GM13976 (cell line): ENCODE results near the gene FBXL15.

Experiments
- DNase-seq: peaks from one replicate; pipeline ENCODE4 v3.0.0; 2012; ENCODE audit warnings: low spot score
- in situ Hi-C: fragments of 300-500 bp; cut with MboI; formaldehyde crosslinking; loops from one replicate; pipeline ENCODE4 v1.12.0; 2022; ENCODE audit warnings: low sequenced_read_pairs, mixed read lengths, inconsistent platforms; ENCODE audit not compliant: unreplicated experiment
- TF ChIP-seq, protein P1 (sequence below): IDR thresholded peaks from 2 replicates; pipeline ENCODE4 v1.5.1; 2012; ENCODE audit warnings: borderline replicate concordance, mild to moderate bottlenecking; ENCODE audit not compliant: insufficient read depth; ENCODE audit errors: extremely low read depth, missing control alignments, control extremely low read depth

FBXL15 gene

GRCh38 chr10:102382871-102383270 lies 37.8 kb upstream of the FBXL15 start:
- no peak for DNase-seq
- in situ Hi-C loops = no loop called here
- TF ChIP-seq, protein P1, sequence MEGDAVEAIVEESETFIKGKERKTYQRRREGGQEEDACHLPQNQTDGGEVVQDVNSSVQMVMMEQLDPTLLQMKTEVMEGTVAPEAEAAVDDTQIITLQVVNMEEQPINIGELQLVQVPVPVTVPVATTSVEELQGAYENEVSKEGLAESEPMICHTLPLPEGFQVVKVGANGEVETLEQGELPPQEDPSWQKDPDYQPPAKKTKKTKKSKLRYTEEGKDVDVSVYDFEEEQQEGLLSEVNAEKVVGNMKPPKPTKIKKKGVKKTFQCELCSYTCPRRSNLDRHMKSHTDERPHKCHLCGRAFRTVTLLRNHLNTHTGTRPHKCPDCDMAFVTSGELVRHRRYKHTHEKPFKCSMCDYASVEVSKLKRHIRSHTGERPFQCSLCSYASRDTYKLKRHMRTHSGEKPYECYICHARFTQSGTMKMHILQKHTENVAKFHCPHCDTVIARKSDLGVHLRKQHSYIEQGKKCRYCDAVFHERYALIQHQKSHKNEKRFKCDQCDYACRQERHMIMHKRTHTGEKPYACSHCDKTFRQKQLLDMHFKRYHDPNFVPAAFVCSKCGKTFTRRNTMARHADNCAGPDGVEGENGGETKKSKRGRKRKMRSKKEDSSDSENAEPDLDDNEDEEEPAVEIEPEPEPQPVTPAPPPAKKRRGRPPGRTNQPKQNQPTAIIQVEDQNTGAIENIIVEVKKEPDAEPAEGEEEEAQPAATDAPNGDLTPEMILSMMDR = no peak

GRCh38 chr10:102384053-102384452 lies 36.6 kb upstream of the FBXL15 start:
- TF ChIP-seq, protein P1 = peak; percentile 23
- in situ Hi-C loops = no loop called here
- DNase-seq = no peak

DNA sequence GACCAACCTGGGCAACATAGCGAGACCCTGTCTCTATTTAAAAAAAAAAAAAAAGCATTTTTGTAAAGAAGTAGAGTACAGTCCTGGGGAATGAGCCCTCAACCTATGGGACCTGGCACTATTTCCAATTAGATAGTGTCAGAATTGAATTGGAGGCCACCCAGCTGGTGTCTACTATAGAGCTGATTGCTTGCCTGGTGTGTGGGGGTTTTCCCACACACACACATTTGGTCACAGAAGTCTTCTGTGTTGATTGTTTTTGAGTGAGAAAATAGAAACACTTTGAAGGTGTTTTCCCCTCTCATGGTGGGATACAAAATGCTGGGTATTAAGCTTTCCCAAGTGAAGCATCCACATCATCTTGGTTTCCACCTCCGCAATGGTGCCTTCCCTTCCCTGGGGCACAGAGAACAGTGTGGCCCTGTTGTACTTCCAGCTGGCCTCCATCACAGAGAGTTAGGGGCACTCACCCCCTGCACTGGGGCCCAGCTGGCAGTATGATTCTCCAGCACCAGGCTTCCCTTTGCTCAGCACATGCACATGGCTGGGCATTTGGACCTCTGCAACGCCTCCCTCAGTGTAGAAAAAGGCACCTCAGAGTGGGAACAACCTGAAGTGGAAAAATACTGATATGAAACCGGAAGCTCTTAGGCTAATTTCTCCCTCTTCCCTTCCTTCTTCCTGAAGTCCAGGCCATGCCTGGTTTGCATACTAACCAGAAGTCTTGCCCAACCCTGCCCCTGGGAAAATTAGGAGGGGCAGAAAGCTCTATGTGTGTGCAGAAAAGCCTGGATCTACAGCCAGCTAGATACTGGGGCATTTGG lies 35.8 kb upstream of the FBXL15 start:
- no peak for DNase-seq

DNA sequence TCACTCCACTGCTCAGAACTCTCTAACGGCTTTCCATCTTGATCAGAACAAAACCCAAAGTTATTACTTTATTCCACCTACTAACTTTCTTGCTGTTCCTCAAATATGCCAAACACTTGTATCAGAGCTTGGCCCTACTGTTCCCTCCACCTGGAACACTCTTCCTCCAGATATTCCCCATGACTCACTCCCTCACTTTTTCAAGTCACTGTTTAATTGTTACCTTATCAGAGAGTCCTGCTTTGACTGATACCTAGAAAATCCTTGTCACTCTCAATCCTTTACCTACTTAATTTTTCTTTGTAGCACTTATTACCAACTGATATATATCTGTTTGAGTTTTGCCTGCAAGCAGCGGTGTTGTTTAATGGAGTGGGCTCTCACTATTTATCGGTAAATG lies 30.7 kb upstream of the FBXL15 start:
- in situ Hi-C loops = no loop called here
- DNase-seq = no peak
- TF ChIP-seq, protein P1 = no peak

More for the DNA sequence above, 35.8 kb upstream of the FBXL15 start:
- in situ Hi-C loops = no loop called here
- TF ChIP-seq, protein P1 = no peak

DNA sequence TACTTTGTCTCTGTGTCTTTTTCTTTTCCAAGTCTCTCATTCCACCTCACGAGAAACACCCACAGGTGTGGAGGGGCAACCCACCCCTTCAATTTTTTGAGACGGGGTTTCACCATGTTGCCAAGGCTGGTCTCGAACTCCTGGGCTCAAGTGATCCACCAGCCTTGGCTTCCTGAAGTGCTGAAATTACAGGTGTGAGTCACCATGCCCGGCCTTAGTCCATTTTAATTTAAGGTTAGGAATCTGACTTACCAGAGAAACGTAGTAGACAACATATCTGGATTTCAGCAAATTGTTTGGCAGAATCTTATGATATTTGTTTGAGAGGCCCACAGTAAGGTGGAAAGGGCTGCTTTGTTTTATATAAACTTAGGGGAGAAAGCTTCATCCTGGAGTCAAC lies 28.3 kb upstream of the FBXL15 start:
- TF ChIP-seq, protein P1 = no peak
- in situ Hi-C loops = no loop called here
- DNase-seq = no peak

DNA sequence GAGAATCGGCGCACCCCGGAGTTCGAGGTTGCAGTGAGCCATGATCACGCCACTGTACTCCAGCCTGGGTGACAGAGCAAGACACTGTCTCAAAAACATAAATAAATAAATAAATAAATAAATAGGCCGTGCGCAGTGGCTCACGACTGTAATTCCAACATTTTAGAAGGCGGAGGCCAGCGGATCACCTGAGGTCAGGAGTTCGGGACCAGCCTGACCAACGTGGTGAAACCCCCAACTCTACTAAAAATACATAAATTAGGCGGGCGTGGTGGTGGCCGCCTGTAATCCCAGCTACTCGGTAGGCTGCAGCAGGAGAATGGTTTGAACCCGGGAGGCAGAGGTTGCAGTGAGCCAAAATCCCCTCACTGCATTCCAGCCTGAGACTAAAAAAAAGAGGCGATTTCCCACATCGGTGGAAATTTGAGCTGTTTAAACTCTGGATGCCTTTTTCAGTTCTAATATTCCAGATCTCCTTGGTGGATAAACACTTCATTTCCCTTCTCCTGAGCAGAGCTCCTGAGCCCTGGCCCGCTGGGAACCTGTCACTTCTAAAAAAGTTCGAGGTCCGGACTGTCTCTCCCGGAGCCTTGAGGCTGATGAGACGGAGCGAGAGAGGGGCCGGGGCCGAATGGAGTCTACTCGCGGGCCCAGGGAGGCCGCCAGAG lies 27.1 kb upstream of the FBXL15 start:
- in situ Hi-C loops = no loop called here
- TF ChIP-seq, protein P1 = peak; percentile 86
- no peak for DNase-seq
